NCI-H345 (cell line): ENCODE results near the gene RBM48.
"Not testable (repeated sequence)": the region's sequence is repeated elsewhere in the genome, so short reads cannot be mapped to it uniquely, and the experiment has no call there.

Experiments
- DNase-seq: peaks from one replicate; lab custom pipeline; 2025; lab: John Stamatoyannopoulos, UW

The RBM48 gene

DNA sequence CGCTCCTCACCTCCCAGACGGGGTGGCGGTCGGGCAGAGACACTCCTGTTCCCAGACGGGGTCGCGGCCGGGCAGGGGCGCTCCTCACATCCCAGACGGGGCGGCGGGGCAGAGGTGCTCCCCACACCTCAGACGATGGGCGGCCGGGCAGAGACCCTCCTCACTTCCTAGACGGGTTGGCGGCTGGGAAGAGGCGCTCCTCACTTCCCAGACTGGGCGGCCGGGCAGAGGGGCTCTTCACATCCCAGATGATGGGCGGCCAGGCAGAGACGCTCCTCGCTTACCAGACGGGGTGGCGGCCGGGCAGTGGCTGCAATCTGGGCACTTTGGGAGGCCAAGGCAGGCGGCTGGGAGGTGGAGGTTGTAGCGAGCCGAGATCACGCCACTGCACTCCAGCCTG, 16.5 kb downstream of the RBM48 start:
- DNase-seq: not testable (repeated sequence)

DNA sequence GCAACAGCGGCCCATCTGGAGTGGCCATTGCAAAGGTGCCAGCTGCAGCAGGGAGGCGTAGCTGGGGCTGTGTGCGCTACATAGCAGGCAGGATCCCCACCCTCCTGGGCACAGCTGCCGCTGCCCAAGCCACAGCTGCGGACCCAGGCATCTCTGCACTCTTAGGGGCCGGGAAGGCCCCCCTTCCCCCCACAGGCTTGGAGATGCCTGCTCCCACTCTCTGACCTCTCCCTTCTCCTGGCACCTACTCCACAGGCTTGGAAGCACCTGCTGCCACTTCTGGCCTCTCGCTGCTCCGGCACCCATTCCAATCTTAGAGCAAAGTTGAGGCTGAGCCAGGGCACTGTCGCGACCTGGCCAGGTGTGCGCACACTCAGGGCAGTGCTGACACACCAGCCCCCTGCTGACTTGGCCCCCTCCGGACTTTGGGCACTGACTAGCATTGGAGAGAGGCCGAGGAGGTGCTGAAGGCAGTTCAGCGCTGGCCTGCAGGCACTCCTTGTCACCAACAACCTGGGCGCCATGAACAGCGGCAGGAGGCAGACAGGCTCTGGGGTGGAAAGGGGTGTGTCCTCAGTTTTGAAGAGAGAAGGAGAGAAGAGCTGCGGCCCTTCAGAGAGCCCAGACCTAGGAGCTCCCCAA, 18.4 kb downstream of the RBM48 start:
- no peak for DNase-seq

DNA sequence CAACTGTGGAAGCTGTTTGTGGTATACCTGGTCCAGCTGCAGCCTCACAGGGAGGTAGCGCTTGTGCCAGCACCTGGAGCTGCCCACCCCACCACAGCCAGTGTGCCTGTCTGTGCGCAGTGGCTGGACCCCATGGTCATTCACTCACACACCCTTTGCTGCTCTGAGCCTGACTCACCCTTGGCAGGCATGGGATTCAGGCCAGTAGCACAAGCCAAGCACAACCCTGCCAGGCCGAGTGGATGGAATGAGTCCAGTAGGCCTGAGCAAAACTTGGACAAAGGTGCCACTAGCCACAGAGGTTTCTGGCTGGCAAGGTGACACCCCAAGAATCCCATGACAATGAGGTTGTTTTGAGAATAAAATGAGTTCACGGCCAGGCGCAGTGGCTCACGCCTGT, 19.0 kb downstream of the RBM48 start:
- no peak for DNase-seq

DNA sequence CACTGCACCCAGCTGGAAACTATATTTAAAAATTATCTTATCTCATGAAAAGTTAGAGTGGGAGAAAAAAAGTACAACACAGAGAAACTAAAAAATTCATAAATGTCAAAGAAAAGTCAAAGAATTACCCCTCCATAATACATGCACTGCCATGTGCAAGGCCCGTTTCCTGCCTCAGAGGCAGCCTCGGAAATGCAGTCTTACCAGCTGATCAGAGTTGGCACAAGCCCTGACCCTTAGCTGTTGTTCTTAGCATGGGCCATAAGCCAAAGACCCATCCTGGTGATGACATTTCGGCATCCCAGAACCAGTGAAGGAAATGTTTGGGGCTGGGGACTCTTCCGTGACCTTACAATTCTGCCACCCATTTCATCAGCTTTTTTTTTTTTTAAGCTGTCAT, 21.6 kb downstream of the RBM48 start:
- no peak for DNase-seq

DNA sequence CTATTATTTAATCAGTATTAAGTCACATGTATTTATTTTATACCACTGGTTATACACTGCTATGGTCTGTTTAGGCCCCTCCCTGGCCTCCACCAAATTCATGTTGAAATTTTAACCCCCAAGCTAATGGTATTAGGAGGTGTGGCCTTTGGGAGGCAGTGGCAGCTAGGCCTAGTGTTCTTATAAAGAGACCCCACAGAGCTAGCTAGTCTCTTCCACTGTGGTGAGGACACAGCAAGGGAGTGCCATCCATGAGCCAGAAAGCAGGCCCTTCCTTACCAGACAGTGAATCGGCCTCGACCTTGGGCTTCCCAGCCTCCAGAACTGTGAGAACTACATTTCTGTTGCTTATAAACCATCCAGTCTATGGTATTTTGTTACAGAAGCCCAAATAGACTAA, 28.7 kb downstream of the RBM48 start:
- DNase-seq: no peak

DNA sequence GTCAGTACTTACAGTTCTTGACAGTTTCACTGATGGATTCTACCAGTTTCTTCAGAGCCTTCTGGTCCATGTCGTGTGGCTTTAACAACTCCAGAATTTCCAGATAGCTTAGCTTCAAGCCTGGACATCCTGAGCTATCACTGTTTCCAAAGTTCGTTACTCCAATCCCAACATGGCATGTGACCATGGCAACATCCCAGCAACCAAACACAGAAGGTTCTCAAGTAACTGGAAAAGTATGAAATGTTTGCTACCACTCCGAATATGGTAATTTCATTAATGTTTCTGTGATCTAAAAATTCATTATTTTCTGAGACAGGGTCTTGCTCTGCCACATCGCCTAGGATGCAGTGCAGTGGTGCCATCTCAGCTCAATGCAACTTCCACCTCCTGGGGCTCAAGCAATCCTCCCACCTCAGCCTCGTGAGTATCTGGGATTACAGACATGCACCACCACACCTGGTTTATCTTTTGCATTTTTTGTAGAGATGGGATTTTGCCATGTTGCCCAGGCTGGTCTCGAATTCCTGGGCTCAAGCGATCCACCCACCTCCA, 29.3 kb downstream of the RBM48 start:
- DNase-seq: no peak

DNA sequence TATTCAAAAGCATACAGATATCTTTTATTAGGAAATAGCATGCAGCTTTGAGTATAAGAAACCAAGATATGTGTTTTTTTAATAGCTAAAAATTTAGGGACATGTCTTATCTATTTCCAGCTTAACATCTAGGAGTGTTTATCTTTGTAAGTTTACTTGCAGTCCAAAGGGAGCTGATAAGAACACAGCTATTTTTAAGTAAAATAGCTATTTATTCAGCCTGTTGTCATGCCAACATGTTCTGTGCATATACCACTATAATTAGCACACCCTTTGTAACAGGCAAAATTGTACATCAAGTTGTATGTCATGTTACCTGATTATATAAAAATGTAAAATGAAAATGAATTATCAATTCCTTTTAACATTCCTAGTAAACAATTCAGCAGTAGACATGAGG, 32.0 kb downstream of the RBM48 start:
- DNase-seq: no peak

DNA sequence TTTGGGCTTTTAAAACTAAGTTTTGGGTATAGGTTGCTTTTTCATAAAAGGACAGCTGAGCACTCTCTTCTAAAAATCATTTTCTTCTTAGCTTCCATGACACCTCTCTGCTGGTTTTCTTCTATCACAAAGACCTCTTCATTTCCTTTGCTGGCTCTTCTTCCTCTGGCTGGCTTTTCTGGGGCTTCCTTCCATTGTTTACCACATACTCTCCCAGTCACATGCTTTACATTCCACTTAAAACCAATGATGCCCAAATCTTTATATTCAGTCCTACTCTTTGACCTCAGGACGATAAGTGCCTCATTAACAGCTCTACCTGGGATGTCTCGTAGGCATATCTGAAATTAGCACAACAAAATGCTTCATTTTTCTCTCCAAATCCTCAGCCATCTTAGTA, 34.8 kb downstream of the RBM48 start:
- no peak for DNase-seq

DNA sequence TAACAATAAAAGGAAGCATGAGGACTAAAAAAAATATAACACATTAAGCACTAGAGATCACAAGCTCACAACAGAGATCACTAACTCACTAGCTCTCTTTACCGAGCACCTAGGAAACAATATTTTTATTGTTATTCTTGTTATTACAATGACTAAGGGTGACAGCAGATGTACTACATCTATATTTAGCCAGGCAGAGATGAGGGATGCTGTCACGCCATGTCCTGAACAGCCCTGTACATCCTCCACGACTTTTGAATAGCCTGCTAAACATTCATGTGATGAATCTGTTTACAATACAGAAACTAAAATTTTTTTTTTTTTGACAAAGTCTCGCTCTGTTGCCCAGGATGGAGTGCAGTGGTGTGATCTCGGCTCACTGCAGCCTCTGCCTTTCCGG, 38.9 kb downstream of the RBM48 start:
- no peak for DNase-seq

DNA sequence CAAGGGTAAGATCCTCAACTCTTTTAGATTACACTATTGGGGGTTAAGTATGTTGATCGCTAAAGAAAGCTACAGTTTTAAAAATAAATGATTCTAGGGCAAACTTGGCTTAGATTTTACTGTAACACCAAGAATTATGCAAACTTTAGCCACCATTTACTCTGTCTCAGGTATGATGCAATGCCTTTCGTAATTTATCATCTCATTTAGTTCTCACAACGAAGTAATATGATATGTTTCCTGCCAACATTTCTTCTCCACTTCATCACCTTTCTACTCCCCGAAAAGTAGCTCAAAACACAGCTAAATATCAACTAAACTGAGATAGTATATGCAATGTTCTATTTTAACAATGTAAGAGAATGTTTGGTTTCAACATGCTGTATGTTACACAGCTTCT, 40.5 kb downstream of the RBM48 start:
- no peak for DNase-seq

DNA sequence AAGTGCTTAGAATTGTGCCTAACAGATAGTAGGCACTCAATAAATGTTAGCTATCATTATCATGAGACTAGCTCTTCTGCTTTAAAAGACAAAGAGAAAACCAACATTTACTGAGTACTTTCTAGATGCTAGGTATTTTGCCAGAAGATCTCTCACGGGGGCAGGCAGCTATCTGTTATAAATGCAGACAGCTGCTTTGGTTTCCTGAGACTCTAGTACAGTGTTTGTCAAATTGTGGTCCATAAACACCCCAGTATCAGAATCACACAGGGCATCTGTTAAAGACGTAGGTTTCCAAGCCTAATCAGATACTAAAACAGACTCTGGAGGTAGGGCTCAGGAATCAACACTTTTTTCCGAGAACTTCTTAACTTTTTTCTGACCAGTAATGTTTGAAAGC, 47.7 kb downstream of the RBM48 start:
- no peak for DNase-seq

DNA sequence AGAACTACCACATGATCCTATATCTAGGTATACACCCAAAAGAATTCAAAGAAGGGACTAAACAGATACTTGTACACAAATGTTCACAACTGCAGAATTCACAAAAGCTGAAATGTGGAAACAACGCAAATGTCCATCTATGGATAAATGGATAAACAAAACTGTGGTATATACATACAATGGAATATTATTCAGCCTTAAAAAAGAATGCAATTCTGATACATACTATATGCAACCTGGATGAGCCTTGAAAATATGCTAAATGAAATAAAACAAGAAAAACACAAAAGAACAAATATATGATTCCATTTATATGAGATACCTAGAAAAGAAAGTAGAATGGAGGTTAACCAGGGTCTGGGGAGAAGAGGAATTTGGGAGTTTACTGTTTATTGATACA, 54.4 kb downstream of the RBM48 start:
- no peak for DNase-seq

DNA sequence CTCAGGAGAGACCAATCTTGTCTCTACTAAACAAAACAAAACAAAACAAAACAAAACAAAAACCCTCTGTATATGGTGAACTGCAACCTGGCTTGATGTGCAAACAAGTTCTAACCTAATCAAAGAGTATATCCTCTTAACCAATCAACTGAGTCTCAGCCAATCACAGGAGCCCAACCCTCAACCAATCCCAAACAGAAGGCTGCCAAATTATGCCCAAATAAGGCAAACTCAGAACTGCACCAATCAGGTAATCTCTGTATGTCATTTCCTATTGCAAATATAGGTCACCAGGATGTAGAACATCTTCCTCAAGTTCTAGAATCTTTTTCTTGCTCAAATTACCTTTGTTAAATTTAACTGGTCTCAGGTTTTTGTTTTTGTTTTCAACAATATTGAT, 56.4 kb downstream of the RBM48 start:
- no peak for DNase-seq

DNA sequence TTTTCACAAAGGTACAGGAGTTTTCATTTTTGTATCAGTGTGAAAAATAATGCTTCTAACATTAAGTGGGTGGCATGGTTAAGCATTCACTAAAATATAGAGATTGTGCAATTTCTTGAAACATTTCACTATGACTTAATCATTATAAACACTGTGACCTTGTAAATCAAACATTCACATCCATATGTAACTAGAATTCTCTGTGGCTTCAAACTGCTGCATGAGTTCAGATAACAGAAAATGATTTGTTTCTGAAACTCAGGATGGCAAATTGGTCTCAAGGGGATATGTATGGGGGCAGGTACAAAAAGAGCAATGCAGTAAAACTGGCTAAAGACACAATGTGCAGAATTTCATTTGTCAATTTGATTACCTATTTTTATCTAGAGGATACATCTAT, 57.8 kb downstream of the RBM48 start:
- no peak for DNase-seq

DNA sequence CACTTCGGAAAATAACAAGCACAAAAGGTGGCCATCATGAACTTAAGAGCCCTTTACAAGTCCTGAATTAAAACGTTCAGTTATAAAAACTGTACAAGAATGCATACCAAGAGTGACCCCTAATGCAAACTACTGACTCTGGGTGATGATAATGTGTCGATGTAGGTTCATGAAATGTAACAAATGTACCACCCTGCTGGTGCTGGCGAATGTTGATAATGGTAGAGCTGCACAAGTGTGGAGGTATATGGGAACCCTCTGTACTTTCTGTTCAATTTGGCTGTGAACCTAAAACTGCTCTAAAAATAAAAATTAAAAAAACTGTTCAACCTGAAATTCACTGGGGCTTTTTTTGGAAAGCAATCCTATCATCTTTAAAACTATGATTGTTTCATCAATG, 58.2 kb downstream of the RBM48 start:
- DNase-seq: no peak
